Measurements from ENCODE around the gene NRXN3. TPM values are rescaled to one million over a fixed set of nuclear protein-coding genes. Genes with fewer than 3 reads are reported as not detected.

Gene NRXN3
- total and polyA plus RNA-seq, 2 of the 13 experiments (the other 11 are each of a cell fraction or from before 2014, with no cell fraction given) = 0.03 TPM; not detected in 1

DNA sequence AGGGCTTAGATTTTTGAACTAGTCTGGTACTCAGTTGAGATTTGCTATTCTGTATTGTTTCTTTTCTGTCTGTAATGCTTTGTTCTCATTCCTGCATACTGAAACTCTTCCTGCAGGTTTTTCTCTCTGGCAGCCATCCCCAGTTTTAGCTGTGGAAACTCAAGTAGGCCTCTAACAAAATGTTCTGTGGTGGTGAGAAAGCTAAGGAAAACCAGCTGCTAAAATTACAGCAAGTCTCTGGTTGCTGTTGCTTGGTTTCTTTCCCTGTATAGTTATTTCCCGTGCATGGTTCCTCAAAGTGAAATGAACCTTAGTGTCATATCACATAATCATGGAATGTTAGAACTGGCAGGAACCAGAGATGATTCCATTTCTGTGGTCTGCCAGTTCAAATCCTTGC is 442.5 kb downstream of the NRXN3 start (continued):
- TF ChIP-seq ZNF737 (CRISPR knock-in tag; IDR thresholded peaks at IDR 0.05; ENCODE audit: borderline replicate concordance) (no peak), SP1 (IDR thresholded peaks at IDR 0.05) (no peak), SP1 (CRISPR knock-in tag; IDR thresholded peaks at IDR 0.05) (no peak), RFX5 (IDR thresholded peaks at IDR 0.05; ENCODE audit: low read depth, low read length) (no peak), CCAR2 (optimal IDR thresholded peaks at IDR 0.05; ENCODE audit: low read depth, low read length) (no peak), ZNF432 (CRISPR knock-in tag; IDR thresholded peaks at IDR 0.05; ENCODE audit: borderline replicate concordance) (no peak), STAT5B (CRISPR knock-in tag; IDR thresholded peaks at IDR 0.05) (no peak)

- no peak overlapping the region for H3K9ac ChIP-seq (ENCODE audit: insufficient read depth, low read depth, low read length)
- WGBS (ENCODE audit: low lambda C conversion rate) = no CpG with 5 or more reads among the region's 2 CpGs
- no peaks in the 10 kb centered on the region for H3K79me2 ChIP-seq (ENCODE audit: insufficient read depth, low read length)
- intact Hi-C loops (cut with micrococcal nuclease; ENCODE audit: unreplicated experiment) = no loop called here
- no peaks in the 10 kb centered on the region for H4K20me1 ChIP-seq (ENCODE audit: insufficient read depth, low read length)
- H3K36me3 ChIP-seq (replicated peaks in 1 of 2; ENCODE audit: control insufficient read depth in 1 of 2, insufficient read depth in 2 of 2, low read length in 2 of 2) = no peaks in the 10 kb centered on the region
- H3K4me1 ChIP-seq (ENCODE audit: insufficient read depth, low read length) = no peaks in the 10 kb centered on the region
- H3K4me3 ChIP-seq (replicated peaks in 1 of 3; ENCODE audit: insufficient read depth in 1 of 3, low read depth in 2 of 3, low read length in 3 of 3) = no peak overlapping the region
- no peak overlapping the region for H2AFZ ChIP-seq (ENCODE audit: low read length)
- H3K27me3 ChIP-seq (ENCODE audit: control insufficient read depth in 1 of 2, insufficient read depth in 2 of 2, low read length in 2 of 2) = no peaks in the 10 kb centered on the region
- ChIA-PET CTCF (ENCODE audit: low intra/inter-chr PET ratio, low total read pairs) (no interaction called here), POLR2A (no interaction called here)
- in situ Hi-C loops (cut with HindIII; ENCODE audit: extremely low pct_ligation_motif_present, low pct_unique_long_range_greater_than_20kb) = no loop called here
- BruUV-seq (replicated peaks) = no TSS peak
- no peaks in the 10 kb centered on the region for H3K9me3 ChIP-seq (ENCODE audit: low read length)
- no peak overlapping the region for H3K27ac ChIP-seq (ENCODE audit: extremely low read length, insufficient read depth, low read length)
- DNase-seq (ENCODE audit: low spot score) (no peak), FAIRE-seq (no peak), ATAC-seq (no peak)
- no peak overlapping the region for H3K4me2 ChIP-seq (ENCODE audit: low read depth, low read length)
- no peak for TF ChIP-seq ZNF850 (CRISPR knock-in tag; conservative IDR thresholded peaks at IDR 0.05)
- TF ChIP-seq, protein P1, sequence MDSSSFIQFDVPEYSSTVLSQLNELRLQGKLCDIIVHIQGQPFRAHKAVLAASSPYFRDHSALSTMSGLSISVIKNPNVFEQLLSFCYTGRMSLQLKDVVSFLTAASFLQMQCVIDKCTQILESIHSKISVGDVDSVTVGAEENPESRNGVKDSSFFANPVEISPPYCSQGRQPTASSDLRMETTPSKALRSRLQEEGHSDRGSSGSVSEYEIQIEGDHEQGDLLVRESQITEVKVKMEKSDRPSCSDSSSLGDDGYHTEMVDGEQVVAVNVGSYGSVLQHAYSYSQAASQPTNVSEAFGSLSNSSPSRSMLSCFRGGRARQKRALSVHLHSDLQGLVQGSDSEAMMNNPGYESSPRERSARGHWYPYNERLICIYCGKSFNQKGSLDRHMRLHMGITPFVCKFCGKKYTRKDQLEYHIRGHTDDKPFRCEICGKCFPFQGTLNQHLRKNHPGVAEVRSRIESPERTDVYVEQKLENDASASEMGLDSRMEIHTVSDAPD (CRISPR knock-in tag; IDR thresholded peaks at IDR 0.05) = no peak
- TF ChIP-seq GPBP1L1 (CRISPR knock-in tag; IDR thresholded peaks at IDR 0.05) = no peak
These were observed 444.4 kb downstream of the NRXN3 start for GRCh38 chr14:78614593-78614992.

Measured in HepG2 (cell line).